ENCODE data around the gene SH3BGR.

DNA sequence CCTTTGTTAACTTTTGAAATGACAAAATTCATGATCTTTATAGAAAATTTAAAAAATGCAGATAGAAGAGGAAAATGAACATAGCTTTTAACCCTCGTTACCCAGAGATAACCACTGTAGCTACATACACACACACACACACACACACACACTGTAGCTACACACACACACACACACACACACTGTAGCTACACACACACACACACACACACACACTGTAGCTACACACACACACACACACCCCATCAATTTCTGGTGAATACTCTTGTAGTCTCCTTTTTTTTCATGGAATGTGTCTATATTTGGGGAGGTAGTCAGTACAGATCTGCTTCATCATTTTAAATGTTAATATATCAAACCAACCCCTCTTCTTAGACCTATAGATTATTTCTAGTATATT lies 58.5 kb downstream of the SH3BGR start:
- TF ChIP-seq, protein P1, sequence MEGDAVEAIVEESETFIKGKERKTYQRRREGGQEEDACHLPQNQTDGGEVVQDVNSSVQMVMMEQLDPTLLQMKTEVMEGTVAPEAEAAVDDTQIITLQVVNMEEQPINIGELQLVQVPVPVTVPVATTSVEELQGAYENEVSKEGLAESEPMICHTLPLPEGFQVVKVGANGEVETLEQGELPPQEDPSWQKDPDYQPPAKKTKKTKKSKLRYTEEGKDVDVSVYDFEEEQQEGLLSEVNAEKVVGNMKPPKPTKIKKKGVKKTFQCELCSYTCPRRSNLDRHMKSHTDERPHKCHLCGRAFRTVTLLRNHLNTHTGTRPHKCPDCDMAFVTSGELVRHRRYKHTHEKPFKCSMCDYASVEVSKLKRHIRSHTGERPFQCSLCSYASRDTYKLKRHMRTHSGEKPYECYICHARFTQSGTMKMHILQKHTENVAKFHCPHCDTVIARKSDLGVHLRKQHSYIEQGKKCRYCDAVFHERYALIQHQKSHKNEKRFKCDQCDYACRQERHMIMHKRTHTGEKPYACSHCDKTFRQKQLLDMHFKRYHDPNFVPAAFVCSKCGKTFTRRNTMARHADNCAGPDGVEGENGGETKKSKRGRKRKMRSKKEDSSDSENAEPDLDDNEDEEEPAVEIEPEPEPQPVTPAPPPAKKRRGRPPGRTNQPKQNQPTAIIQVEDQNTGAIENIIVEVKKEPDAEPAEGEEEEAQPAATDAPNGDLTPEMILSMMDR (conservative IDR thresholded peaks at IDR 0.05 in 1 of 2, IDR thresholded peaks at IDR 0.05 in 1 of 2; ENCODE audit: low read depth in 1 of 2, low read length in 2 of 2), result no peak
- TF ChIP-seq EZH2 (IDR thresholded peaks at IDR 0.05; ENCODE audit: low read length, missing control alignments), result no peak

Data from fibroblast of lung (primary cell).